SU-DHL-6 (cell line): ENCODE results near the gene SOCS1.

Source experiments
- H2AFZ ChIP-seq: fragments of 200-600 bp; sonication (generic); 2 replicates; pipeline ENCODE4 v1.6.1; 2014; ENCODE audit warnings: low read depth, mild to moderate bottlenecking, moderate library complexity, mixed read lengths, antibody characterized with exemption, low read length; ENCODE audit not compliant: severe bottlenecking
- H3F3A ChIP-seq: fragments of 200-600 bp; shearing (Covaris generic); 2 replicates; pipeline ENCODE4 v1.6.0; 2016; ENCODE audit warnings: antibody characterized with exemption, mild to moderate bottlenecking; ENCODE audit not compliant: insufficient read depth
- H3K27ac ChIP-seq: fragments of 200-600 bp; sonication (generic); 2 replicates; pipeline ENCODE4 v1.5.1; 2016; ENCODE audit warnings: low read depth, mild to moderate bottlenecking, low read length, moderate library complexity, mixed read lengths
- H3K27me3 ChIP-seq: fragments of 200-600 bp; sonication (generic), shearing (Covaris generic); 2 replicates; pipeline ENCODE4 v1.6.0; 2014; ENCODE audit warnings: mild to moderate bottlenecking, low read length
- H3K36me3 ChIP-seq: fragments of 200-600 bp; sonication (generic); 2 replicates; pipeline ENCODE4 v1.6.1; 2014; ENCODE audit warnings: mild to moderate bottlenecking, low read length, mixed read lengths
- H3K4me2 ChIP-seq: fragments of 300-600, 200-600 bp; shearing (Covaris generic), sonication (generic); 2 replicates; pipeline ENCODE4 v1.6.0; 2014; ENCODE audit warnings: low read length, low read depth, mild to moderate bottlenecking; ENCODE audit not compliant: poor library complexity, severe bottlenecking
- H3K4me3 ChIP-seq: fragments of 200-600 bp; sonication (generic); 2 replicates; pipeline ENCODE4 v1.5.1; 2014; ENCODE audit warnings: antibody characterized with exemption, low read length, mild to moderate bottlenecking, mixed read lengths; ENCODE audit not compliant: insufficient read depth, poor library complexity, severe bottlenecking
- H3K79me2 ChIP-seq: fragments of 200-600 bp; sonication (generic); 2 replicates; pipeline ENCODE4 v1.6.1; 2014; ENCODE audit warnings: mild to moderate bottlenecking, low read length, moderate library complexity; ENCODE audit not compliant: insufficient read depth
- H3K9ac ChIP-seq: fragments of 200-600 bp; sonication (generic); 2 replicates; pipeline ENCODE4 v1.7.0; 2014; ENCODE audit warnings: mild to moderate bottlenecking, low read length
- H3K9me2 ChIP-seq: fragments of 200-600 bp; sonication (generic); replicated peaks from 2 replicates; pipeline ENCODE4 v1.6.1; 2014; ENCODE audit warnings: low read length; ENCODE audit not compliant: insufficient read depth
- H3K9me3 ChIP-seq: fragments of 200-600 bp; sonication (generic); 2 replicates; pipeline ENCODE4 v1.6.1; 2014; ENCODE audit warnings: low read length, mixed read lengths; ENCODE audit not compliant: insufficient read depth
- H4K20me1 ChIP-seq: fragments of 200-600 bp; sonication (generic); 2 replicates; pipeline ENCODE4 v1.6.1; 2014; ENCODE audit warnings: low read depth, mild to moderate bottlenecking, antibody characterized with exemption, low read length, moderate library complexity, mixed read lengths
- CTCF ChIP-seq: fragments of 200-600 bp; sonication (generic); IDR thresholded peaks from one replicate; pipeline ENCODE4 v1.5.1; 2017; ENCODE audit warnings: antibody characterized with exemption, mild to moderate bottlenecking, low read length, moderate library complexity; ENCODE audit not compliant: insufficient read depth, poor library complexity, severe bottlenecking
- EZH2phosphoT487 ChIP-seq: fragments of 200-600 bp; sonication (generic), shearing (Covaris generic); conservative IDR thresholded peaks from 2 replicates; pipeline ENCODE4 v1.6.1; 2018; ENCODE audit warnings: mild to moderate bottlenecking, antibody characterized with exemption, low read length, moderate library complexity, mixed read lengths

SOCS1 gene

GRCh38 chr16:11211061-11211976 lies 44.7 kb downstream of the SOCS1 start:
- no peaks in the 10 kb centered on the region for H3K9me2 ChIP-seq
- H3K9ac ChIP-seq, result no peak overlapping the region
- no peaks in the 10 kb centered on the region for H3K36me3 ChIP-seq
- no peak overlapping the region for H3K4me3 ChIP-seq
- H3K27me3 ChIP-seq, result no peaks in the 10 kb centered on the region
- no peaks in the 10 kb centered on the region for H3K79me2 ChIP-seq
- no peaks in the 10 kb centered on the region for H3F3A ChIP-seq
- peaks cover 7% of the 10 kb centered on the region; the same call in 1 of the 2 replicates for H3K9me3 ChIP-seq
- H3K4me2 ChIP-seq, result no peak overlapping the region
- no peak overlapping the region for H2AFZ ChIP-seq
- H4K20me1 ChIP-seq, result no peaks in the 10 kb centered on the region
- H3K27ac ChIP-seq, result no peak overlapping the region
- no peak for TF ChIP-seq CTCF
- TF ChIP-seq EZH2phosphoT487, result no peak

GRCh38 chr16:11210260-11210659 lies 45.7 kb downstream of the SOCS1 start:
- Histone ChIP-seq H3K9me2 (no peaks in the 10 kb centered on the region), H3K4me2 (no peak overlapping the region), H3F3A (no peaks in the 10 kb centered on the region), H3K79me2 (no peaks in the 10 kb centered on the region), H3K9me3 (peaks cover 7% of the 10 kb centered on the region; the same call in 1 of the 2 replicates), H2AFZ (no peak overlapping the region), H3K36me3 (no peaks in the 10 kb centered on the region), H3K4me3 (no peak overlapping the region), H3K27me3 (no peaks in the 10 kb centered on the region), H3K9ac (no peak overlapping the region), H3K27ac (no peak overlapping the region), H4K20me1 (no peaks in the 10 kb centered on the region)
- TF ChIP-seq EZH2phosphoT487 (no peak), CTCF (no peak)

- Histone ChIP-seq H3K79me2 (no peaks in the 10 kb centered on the region), H3K27ac (no peak overlapping the region), H3K36me3 (no peaks in the 10 kb centered on the region), H3K4me2 (no peak overlapping the region), H3K4me3 (no peak overlapping the region), H3K9me2 (no peaks in the 10 kb centered on the region), H4K20me1 (no peaks in the 10 kb centered on the region), H3K9ac (no peak overlapping the region), H3K9me3 (peaks cover 7% of the 10 kb centered on the region; the same call in 1 of the 2 replicates), H3F3A (no peaks in the 10 kb centered on the region), H3K27me3 (no peaks in the 10 kb centered on the region), H2AFZ (no peak overlapping the region)
- TF ChIP-seq EZH2phosphoT487 (no peak), CTCF (no peak)
These were observed 46.9 kb downstream of the SOCS1 start for GRCh38 chr16:11208916-11209665.
